Measurements from ENCODE around the gene SLC25A13.

The SLC25A13 gene

GRCh38 chr7:96104984-96105383, 216.9 kb downstream of the SLC25A13 start:
- H3K36me3 ChIP-seq (ENCODE audit: control insufficient read depth, insufficient read depth, low read length) = no peaks in the 10 kb centered on the region
- H3K27me3 ChIP-seq (ENCODE audit: control insufficient read depth, insufficient read depth, low read length) = no peaks in the 10 kb centered on the region
- no peak overlapping the region for H3K4me3 ChIP-seq (ENCODE audit: low read depth, low read length)
- no peak overlapping the region for H3K9ac ChIP-seq (ENCODE audit: low read depth, low read length)
- H3K27ac ChIP-seq (ENCODE audit: low read depth, low read length) = no peak overlapping the region
- no peaks in the 10 kb centered on the region for H3K4me1 ChIP-seq (ENCODE audit: control insufficient read depth, insufficient read depth, low read length)
- no peaks in the 10 kb centered on the region for H3K9me3 ChIP-seq (ENCODE audit: control insufficient read depth, insufficient read depth, low read length)

GRCh38 chr7:96102096-96102811, 219.6 kb downstream of the SLC25A13 start:
- Histone ChIP-seq H3K27ac (ENCODE audit: low read depth, low read length) (no peak overlapping the region), H3K9me3 (ENCODE audit: control insufficient read depth, insufficient read depth, low read length) (no peaks in the 10 kb centered on the region), H3K4me3 (ENCODE audit: low read depth, low read length) (no peak overlapping the region), H3K9ac (ENCODE audit: low read depth, low read length) (no peak overlapping the region), H3K36me3 (ENCODE audit: control insufficient read depth, insufficient read depth, low read length) (no peaks in the 10 kb centered on the region), H3K27me3 (ENCODE audit: control insufficient read depth, insufficient read depth, low read length) (no peaks in the 10 kb centered on the region), H3K4me1 (ENCODE audit: control insufficient read depth, insufficient read depth, low read length) (no peaks in the 10 kb centered on the region)

GRCh38 chr7:96100737-96101136, 221.2 kb downstream of the SLC25A13 start:
- no peak overlapping the region for H3K27ac ChIP-seq (ENCODE audit: low read depth, low read length)
- no peak overlapping the region for H3K4me3 ChIP-seq (ENCODE audit: low read depth, low read length)
- no peaks in the 10 kb centered on the region for H3K27me3 ChIP-seq (ENCODE audit: control insufficient read depth, insufficient read depth, low read length)
- H3K36me3 ChIP-seq (ENCODE audit: control insufficient read depth, insufficient read depth, low read length) = no peaks in the 10 kb centered on the region
- H3K4me1 ChIP-seq (ENCODE audit: control insufficient read depth, insufficient read depth, low read length) = no peaks in the 10 kb centered on the region
- H3K9me3 ChIP-seq (ENCODE audit: control insufficient read depth, insufficient read depth, low read length) = no peaks in the 10 kb centered on the region
- H3K9ac ChIP-seq (ENCODE audit: low read depth, low read length) = no peak overlapping the region

GRCh38 chr7:96097835-96098234, 224.1 kb downstream of the SLC25A13 start:
- Histone ChIP-seq H3K27ac (ENCODE audit: low read depth, low read length) (no peak overlapping the region), H3K27me3 (ENCODE audit: control insufficient read depth, insufficient read depth, low read length) (no peaks in the 10 kb centered on the region), H3K9me3 (ENCODE audit: control insufficient read depth, insufficient read depth, low read length) (no peaks in the 10 kb centered on the region), H3K36me3 (ENCODE audit: control insufficient read depth, insufficient read depth, low read length) (no peaks in the 10 kb centered on the region), H3K4me3 (ENCODE audit: low read depth, low read length) (no peak overlapping the region), H3K9ac (ENCODE audit: low read depth, low read length) (no peak overlapping the region), H3K4me1 (ENCODE audit: control insufficient read depth, insufficient read depth, low read length) (no peaks in the 10 kb centered on the region)

GRCh38 chr7:96093435-96093834, 228.5 kb downstream of the SLC25A13 start:
- Histone ChIP-seq H3K36me3 (ENCODE audit: control insufficient read depth, insufficient read depth, low read length) (no peaks in the 10 kb centered on the region), H3K4me3 (ENCODE audit: low read depth, low read length) (no peak overlapping the region), H3K27me3 (ENCODE audit: control insufficient read depth, insufficient read depth, low read length) (no peaks in the 10 kb centered on the region), H3K9ac (ENCODE audit: low read depth, low read length) (no peak overlapping the region), H3K9me3 (ENCODE audit: control insufficient read depth, insufficient read depth, low read length) (no peaks in the 10 kb centered on the region), H3K27ac (ENCODE audit: low read depth, low read length) (no peak overlapping the region), H3K4me1 (ENCODE audit: control insufficient read depth, insufficient read depth, low read length) (no peaks in the 10 kb centered on the region)

- H3K4me1 ChIP-seq (ENCODE audit: control insufficient read depth, insufficient read depth, low read length) = no peaks in the 10 kb centered on the region
Observed at GRCh38 chr7:96090756-96091155, 231.1 kb downstream of the SLC25A13 start.

GRCh38 chr7:96089511-96089910, 232.4 kb downstream of the SLC25A13 start:
- Histone ChIP-seq H3K27me3 (ENCODE audit: control insufficient read depth, insufficient read depth, low read length) (no peaks in the 10 kb centered on the region), H3K9ac (ENCODE audit: low read depth, low read length) (no peak overlapping the region), H3K36me3 (ENCODE audit: control insufficient read depth, insufficient read depth, low read length) (no peaks in the 10 kb centered on the region), H3K9me3 (ENCODE audit: control insufficient read depth, insufficient read depth, low read length) (no peaks in the 10 kb centered on the region), H3K4me3 (ENCODE audit: low read depth, low read length) (no peak overlapping the region), H3K27ac (ENCODE audit: low read depth, low read length) (no peak overlapping the region), H3K4me1 (ENCODE audit: control insufficient read depth, insufficient read depth, low read length) (no peaks in the 10 kb centered on the region)

More at GRCh38 chr7:96090756-96091155, 231.1 kb downstream of the SLC25A13 start:
- H3K27ac ChIP-seq (ENCODE audit: low read depth, low read length) = no peak overlapping the region
- no peaks in the 10 kb centered on the region for H3K27me3 ChIP-seq (ENCODE audit: control insufficient read depth, insufficient read depth, low read length)
- H3K4me3 ChIP-seq (ENCODE audit: low read depth, low read length) = no peak overlapping the region
- H3K9me3 ChIP-seq (ENCODE audit: control insufficient read depth, insufficient read depth, low read length) = no peaks in the 10 kb centered on the region
- no peak overlapping the region for H3K9ac ChIP-seq (ENCODE audit: low read depth, low read length)
- H3K36me3 ChIP-seq (ENCODE audit: control insufficient read depth, insufficient read depth, low read length) = no peaks in the 10 kb centered on the region

GRCh38 chr7:96088579-96088978, 233.3 kb downstream of the SLC25A13 start:
- Histone ChIP-seq H3K27me3 (ENCODE audit: control insufficient read depth, insufficient read depth, low read length) (no peaks in the 10 kb centered on the region), H3K4me1 (ENCODE audit: control insufficient read depth, insufficient read depth, low read length) (no peaks in the 10 kb centered on the region), H3K9me3 (ENCODE audit: control insufficient read depth, insufficient read depth, low read length) (no peaks in the 10 kb centered on the region), H3K27ac (ENCODE audit: low read depth, low read length) (no peak overlapping the region), H3K9ac (ENCODE audit: low read depth, low read length) (no peak overlapping the region), H3K36me3 (ENCODE audit: control insufficient read depth, insufficient read depth, low read length) (no peaks in the 10 kb centered on the region), H3K4me3 (ENCODE audit: low read depth, low read length) (no peak overlapping the region)

GRCh38 chr7:96085953-96086352, 235.9 kb downstream of the SLC25A13 start:
- Histone ChIP-seq H3K27me3 (ENCODE audit: control insufficient read depth, insufficient read depth, low read length) (no peaks in the 10 kb centered on the region), H3K4me1 (ENCODE audit: control insufficient read depth, insufficient read depth, low read length) (no peaks in the 10 kb centered on the region), H3K9me3 (ENCODE audit: control insufficient read depth, insufficient read depth, low read length) (no peaks in the 10 kb centered on the region), H3K9ac (ENCODE audit: low read depth, low read length) (no peak overlapping the region), H3K4me3 (ENCODE audit: low read depth, low read length) (no peak overlapping the region), H3K36me3 (ENCODE audit: control insufficient read depth, insufficient read depth, low read length) (no peaks in the 10 kb centered on the region), H3K27ac (ENCODE audit: low read depth, low read length) (no peak overlapping the region)

- H3K4me3 ChIP-seq (ENCODE audit: low read depth, low read length) = no peak overlapping the region
- no peak overlapping the region for H3K9ac ChIP-seq (ENCODE audit: low read depth, low read length)
- H3K27ac ChIP-seq (ENCODE audit: low read depth, low read length) = no peak overlapping the region
- no peaks in the 10 kb centered on the region for H3K4me1 ChIP-seq (ENCODE audit: control insufficient read depth, insufficient read depth, low read length)
- no peaks in the 10 kb centered on the region for H3K27me3 ChIP-seq (ENCODE audit: control insufficient read depth, insufficient read depth, low read length)
- no peaks in the 10 kb centered on the region for H3K9me3 ChIP-seq (ENCODE audit: control insufficient read depth, insufficient read depth, low read length)
- no peaks in the 10 kb centered on the region for H3K36me3 ChIP-seq (ENCODE audit: control insufficient read depth, insufficient read depth, low read length)
Observed at GRCh38 chr7:96084881-96085553, 236.9 kb downstream of the SLC25A13 start.

GRCh38 chr7:96080027-96080426, 241.9 kb downstream of the SLC25A13 start:
- Histone ChIP-seq H3K36me3 (ENCODE audit: control insufficient read depth, insufficient read depth, low read length) (no peaks in the 10 kb centered on the region), H3K4me3 (ENCODE audit: low read depth, low read length) (no peak overlapping the region), H3K4me1 (ENCODE audit: control insufficient read depth, insufficient read depth, low read length) (0 out of 2 replicates have a peak, but pooled peaks cover 7% of the 10 kb centered on the region), H3K27me3 (ENCODE audit: control insufficient read depth, insufficient read depth, low read length) (peaks cover 20% of the 10 kb centered on the region), H3K27ac (ENCODE audit: low read depth, low read length) (no peak overlapping the region), H3K9ac (ENCODE audit: low read depth, low read length) (no peak overlapping the region), H3K9me3 (ENCODE audit: control insufficient read depth, insufficient read depth, low read length) (no peaks in the 10 kb centered on the region)

Data from HUES48 (cell line).